Testis (tissue), 2 donors: ENCODE measurements around the gene POLR3K.

ENCODE experiments used
- POLR2A ChIP-seq: fragments of 450-650 bp; IDR thresholded peaks from one replicate; pipeline ENCODE4 v1.6.1; 2017; ENCODE audit warnings: antibody characterized with exemption, mild to moderate bottlenecking, moderate library complexity
- TF ChIP-seq, protein P1 (sequence below), 3 experiments: fragments of 450-650 bp in 2 of 3; fragments of 200-600 bp in 1 of 3; sonication (generic) in 1 of 3; IDR thresholded peaks; one replicate each; pipeline ENCODE4 v1.5.1; 2016 to 2019; ENCODE audit warnings: antibody characterized with exemption in 3 of 3, mild to moderate bottlenecking in 2 of 3, moderate library complexity in 1 of 3

DNA sequence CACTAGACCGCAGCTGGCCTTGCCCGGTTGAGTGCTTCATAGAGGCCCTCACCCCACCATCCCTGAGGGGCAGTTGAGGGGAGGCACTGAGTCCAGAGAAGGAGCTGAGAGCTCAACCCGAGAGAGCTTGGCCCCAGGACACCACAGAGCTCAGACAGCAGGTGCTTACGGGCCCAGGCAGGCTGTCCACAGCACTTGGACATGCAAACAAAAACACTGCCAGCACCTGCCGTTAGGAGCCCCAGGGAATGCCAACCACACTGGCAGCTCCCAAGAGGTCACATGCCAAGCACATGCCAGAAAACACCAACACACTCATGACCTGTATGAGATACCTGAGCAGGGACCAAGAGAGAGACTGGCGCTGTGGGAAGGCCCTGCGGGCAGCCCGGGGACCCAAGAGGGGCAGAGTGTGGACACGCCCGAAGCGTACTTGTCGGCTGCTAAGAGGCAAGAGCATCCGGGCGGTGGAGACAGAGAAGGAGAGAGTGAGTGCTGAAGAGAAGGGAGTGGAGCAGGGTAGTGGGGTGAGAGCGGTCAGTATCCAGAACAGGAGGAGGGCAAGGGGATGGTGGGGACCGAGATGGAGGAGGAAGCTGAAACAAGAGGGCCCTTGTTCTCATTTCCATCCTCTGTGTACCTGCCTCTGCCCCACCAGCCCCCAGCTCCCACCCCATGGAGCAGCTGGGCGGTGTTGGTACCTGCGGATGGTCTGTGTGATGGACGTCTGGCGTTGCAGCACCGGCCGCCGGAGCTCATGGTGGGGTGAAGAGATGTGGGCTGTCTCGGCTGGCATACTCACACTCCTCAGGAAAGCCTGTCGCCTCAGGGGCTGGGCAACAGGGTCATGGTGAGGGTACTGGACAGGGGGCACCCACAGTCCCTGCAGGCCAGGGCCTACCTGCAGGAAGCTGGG is 10.8 kb upstream of the POLR3K start:
- no peak for TF ChIP-seq POLR2A
- TF ChIP-seq, protein P1, sequence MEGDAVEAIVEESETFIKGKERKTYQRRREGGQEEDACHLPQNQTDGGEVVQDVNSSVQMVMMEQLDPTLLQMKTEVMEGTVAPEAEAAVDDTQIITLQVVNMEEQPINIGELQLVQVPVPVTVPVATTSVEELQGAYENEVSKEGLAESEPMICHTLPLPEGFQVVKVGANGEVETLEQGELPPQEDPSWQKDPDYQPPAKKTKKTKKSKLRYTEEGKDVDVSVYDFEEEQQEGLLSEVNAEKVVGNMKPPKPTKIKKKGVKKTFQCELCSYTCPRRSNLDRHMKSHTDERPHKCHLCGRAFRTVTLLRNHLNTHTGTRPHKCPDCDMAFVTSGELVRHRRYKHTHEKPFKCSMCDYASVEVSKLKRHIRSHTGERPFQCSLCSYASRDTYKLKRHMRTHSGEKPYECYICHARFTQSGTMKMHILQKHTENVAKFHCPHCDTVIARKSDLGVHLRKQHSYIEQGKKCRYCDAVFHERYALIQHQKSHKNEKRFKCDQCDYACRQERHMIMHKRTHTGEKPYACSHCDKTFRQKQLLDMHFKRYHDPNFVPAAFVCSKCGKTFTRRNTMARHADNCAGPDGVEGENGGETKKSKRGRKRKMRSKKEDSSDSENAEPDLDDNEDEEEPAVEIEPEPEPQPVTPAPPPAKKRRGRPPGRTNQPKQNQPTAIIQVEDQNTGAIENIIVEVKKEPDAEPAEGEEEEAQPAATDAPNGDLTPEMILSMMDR (IDR thresholded peaks at IDR 0.05): no peak
